GM12864 (cell line): ENCODE measurements around the gene PPP4R3A.

Source experiments
- DNase-seq: peaks from one replicate; pipeline ENCODE4 v3.0.0-alpha.2; 2011; ENCODE audit warnings: low read depth
- H3K4me3 ChIP-seq: 2 replicates; pipeline ENCODE4 v1.5.1; 2011; ENCODE audit warnings: mild to moderate bottlenecking, low read depth, low read length, control low read depth
- TF ChIP-seq, protein P1 (sequence below): IDR thresholded peaks from 2 replicates; pipeline ENCODE4 v1.5.1; 2011; ENCODE audit warnings: low read depth, mild to moderate bottlenecking, moderate library complexity, low read length, control low read depth, inconsistent platforms; ENCODE audit errors: missing control alignments

PPP4R3A gene

GRCh38 chr14:91484186-91484585, 25.9 kb downstream of the PPP4R3A start:
- TF ChIP-seq, protein P1, sequence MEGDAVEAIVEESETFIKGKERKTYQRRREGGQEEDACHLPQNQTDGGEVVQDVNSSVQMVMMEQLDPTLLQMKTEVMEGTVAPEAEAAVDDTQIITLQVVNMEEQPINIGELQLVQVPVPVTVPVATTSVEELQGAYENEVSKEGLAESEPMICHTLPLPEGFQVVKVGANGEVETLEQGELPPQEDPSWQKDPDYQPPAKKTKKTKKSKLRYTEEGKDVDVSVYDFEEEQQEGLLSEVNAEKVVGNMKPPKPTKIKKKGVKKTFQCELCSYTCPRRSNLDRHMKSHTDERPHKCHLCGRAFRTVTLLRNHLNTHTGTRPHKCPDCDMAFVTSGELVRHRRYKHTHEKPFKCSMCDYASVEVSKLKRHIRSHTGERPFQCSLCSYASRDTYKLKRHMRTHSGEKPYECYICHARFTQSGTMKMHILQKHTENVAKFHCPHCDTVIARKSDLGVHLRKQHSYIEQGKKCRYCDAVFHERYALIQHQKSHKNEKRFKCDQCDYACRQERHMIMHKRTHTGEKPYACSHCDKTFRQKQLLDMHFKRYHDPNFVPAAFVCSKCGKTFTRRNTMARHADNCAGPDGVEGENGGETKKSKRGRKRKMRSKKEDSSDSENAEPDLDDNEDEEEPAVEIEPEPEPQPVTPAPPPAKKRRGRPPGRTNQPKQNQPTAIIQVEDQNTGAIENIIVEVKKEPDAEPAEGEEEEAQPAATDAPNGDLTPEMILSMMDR: peak; percentile 12
- DNase-seq: no peak
- H3K4me3 ChIP-seq: no peak overlapping the region

GRCh38 chr14:91482263-91483013, 27.7 kb downstream of the PPP4R3A start:
- H3K4me3 ChIP-seq: no peak overlapping the region
- TF ChIP-seq, protein P1: no peak
- no peak for DNase-seq

DNA sequence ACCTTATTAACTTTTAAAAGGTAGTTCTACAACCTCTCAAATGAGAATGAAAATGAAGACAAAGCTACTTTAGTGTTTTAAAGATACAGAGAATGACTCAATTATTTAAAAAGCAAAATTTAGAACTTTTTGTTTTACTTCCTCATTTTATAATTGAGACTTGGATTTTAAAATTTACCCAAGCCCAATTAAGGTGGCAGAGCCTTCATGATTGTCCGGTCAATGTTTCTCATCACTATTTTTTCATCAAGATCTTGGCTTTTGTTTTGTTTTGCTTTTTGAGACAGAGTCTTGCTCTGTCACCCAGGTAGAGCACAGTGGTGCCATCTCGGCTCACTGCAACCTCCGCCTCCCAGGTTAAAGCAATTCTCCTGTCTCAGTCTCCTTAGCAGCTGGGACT, 32.7 kb downstream of the PPP4R3A start:
- DNase-seq: no peak
- no peak overlapping the region for H3K4me3 ChIP-seq
- TF ChIP-seq, protein P1: no peak

DNA sequence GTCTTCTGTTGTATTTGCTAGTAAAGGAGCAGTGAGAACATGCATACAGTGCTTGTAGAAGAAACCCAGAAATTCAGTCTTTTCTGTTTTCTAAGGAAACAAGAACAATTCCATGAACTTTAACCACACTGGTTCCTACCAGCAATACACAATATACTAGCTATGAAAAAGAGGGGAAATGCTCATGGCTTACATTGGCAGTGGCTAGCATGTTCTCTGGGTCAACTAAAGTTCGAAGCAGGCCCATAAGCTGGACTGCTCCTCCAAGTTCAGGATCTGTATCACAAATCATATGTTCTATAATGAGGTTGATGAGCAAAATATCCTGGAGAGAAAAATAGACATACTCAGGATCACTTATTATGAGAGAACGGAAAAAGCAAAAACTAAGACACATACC, 37.1 kb downstream of the PPP4R3A start:
- no peak for DNase-seq
- TF ChIP-seq, protein P1: no peak
- H3K4me3 ChIP-seq: no peak overlapping the region

- TF ChIP-seq, protein P1: no peak
- no peak for DNase-seq
- H3K4me3 ChIP-seq: no peak overlapping the region
Observed at GRCh38 chr14:91470216-91470615, 39.9 kb downstream of the PPP4R3A start.

DNA sequence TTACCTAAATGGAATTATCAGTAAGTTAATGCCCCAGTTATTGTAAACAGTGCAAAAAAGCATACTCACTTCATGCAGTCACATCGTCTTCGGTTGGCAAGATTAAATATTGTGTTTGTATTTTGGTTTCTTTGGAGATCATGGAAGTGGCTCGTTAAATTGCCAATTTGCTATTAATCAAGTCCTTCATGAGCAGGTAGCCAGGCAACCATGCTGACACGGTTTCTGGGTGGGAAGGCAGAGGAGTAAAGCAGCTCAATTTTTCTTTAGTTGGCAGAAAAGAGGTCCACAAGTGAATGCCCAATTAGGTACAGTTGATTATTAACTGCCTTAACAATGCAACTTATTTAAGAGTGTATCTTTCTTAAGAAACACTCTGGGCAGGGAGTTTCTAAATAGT, 43.9 kb downstream of the PPP4R3A start:
- TF ChIP-seq, protein P1: no peak
- no peak for DNase-seq

DNA sequence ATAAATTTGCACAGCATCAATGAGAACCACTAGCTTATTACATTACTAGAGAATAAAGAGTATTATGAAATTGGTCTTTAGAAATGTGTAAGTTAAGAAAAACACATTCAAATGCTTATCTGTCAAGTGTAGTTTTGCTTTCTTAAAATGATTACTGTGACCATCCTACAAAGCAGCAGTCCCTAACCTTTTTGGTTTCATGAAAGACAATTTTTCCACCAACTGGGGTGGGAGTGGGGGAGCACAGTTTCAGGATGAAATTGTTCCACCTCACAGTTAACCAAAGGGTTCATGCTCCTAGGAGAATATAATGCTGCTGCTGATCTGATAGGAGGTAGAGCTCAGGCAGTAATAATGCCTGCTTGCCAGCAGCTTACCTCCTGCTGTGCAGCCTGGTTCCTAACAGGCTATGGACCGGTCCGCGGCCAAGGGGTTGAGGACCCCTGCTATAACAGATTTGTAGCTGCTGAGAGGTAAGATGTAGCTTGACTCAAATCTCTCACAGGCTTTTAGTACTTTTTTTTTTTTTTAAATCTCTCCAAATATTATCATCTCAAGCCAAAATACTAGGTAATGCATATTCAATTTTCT, 45.4 kb downstream of the PPP4R3A start:
- TF ChIP-seq, protein P1: no peak
- H3K4me3 ChIP-seq: no peak overlapping the region
- DNase-seq: no peak

More for the DNA sequence above, 43.9 kb downstream of the PPP4R3A start:
- H3K4me3 ChIP-seq: no peak overlapping the region
